Activated CD4-positive, alpha-beta T cell treated with anti-CD3 and anti-CD28 coated beads, Interleukin-2, amount 10 ng/mL, durations not matched to agents 7 days and 5 days (primary cell): ENCODE measurements around the gene KRTAP4-8. TPM values are rescaled to one million over a fixed set of nuclear protein-coding genes. Genes with fewer than 3 reads are reported as not detected.
"Not testable (repeated sequence)": the region's sequence is repeated elsewhere in the genome, so short reads cannot be mapped to it uniquely, and the experiment has no call there.

Experiments
- CTCF ChIA-PET: fragments of 350-600 bp; sonication (Branson Sonifier 250); formaldehyde crosslinking; loops from one replicate; lab custom pipeline; 2021; ENCODE audit warnings: antibody characterized with exemption; lab: Charles Lee
- POLR2A ChIA-PET: fragments of 350-600 bp; sonication (Branson Sonifier 250); formaldehyde crosslinking; loops from one replicate; lab custom pipeline; 2021; ENCODE audit warnings: antibody characterized with exemption; lab: Charles Lee
- DNase-seq: peaks from one replicate; pipeline ENCODE4 v3.0.0-alpha.2; 2020
- H3K27ac Mint-ChIP-seq: one replicate; pipeline ENCODE4 v1.8.0; 2021; ENCODE audit warnings: mild to moderate bottlenecking, moderate library complexity, mixed read lengths
- H3K27me3 Mint-ChIP-seq: one replicate; pipeline ENCODE4 v1.8.0; 2021; ENCODE audit warnings: mixed read lengths
- H3K36me3 Mint-ChIP-seq: one replicate; pipeline ENCODE4 v1.8.0; 2021; ENCODE audit warnings: low read depth, mixed read lengths
- H3K4me1 Mint-ChIP-seq: one replicate; pipeline ENCODE4 v1.8.0; 2021; ENCODE audit warnings: mixed read lengths
- H3K4me3 Mint-ChIP-seq: one replicate; pipeline ENCODE4 v1.8.0; 2021; ENCODE audit warnings: mild to moderate bottlenecking, moderate library complexity, mixed read lengths
- H3K9me3 Mint-ChIP-seq: one replicate; pipeline ENCODE4 v1.8.0; 2021; ENCODE audit warnings: mixed read lengths
- total RNA-seq, 2 experiments: library from RNA; stranded (reverse); gene quantifications; one replicate each; pipeline ENCODE4 v1.2.3, GENCODE V29; 2021

The KRTAP4-8 gene
- not detected for total RNA-seq

DNA sequence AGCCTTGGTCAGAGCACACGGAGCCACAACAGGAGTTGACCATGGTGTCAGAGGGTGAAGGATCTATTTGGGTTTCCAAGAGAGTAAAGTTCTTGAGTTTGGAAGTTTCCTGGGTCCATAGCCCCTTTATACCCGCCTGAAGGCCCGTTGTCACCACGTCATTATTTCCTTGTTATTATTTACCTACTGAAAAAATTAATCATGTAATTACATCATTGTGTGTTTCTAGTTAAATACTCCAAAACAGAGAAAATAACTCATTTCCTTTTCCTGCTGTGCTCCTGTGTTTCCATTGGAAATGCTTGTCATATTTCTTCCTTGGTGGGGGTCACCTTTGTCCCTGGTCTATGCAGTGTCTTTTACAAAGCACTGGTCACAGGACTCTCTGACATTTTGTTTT lies at the start of gene KRTAP4-8:
KRTAP4-8 (minus strand) TSS at position 101 of the 400 bp plus-strand sequence; CDS start at position 43, 58 bp downstream.
- H3K27ac Mint-ChIP-seq = no peak within 1 kb of the TSS
- CTCF ChIA-PET = no interaction called here
- H3K27me3 Mint-ChIP-seq = peaks cover 2% of the 10 kb centered on the region
- H3K9me3 Mint-ChIP-seq = peaks cover 2% of the 10 kb centered on the region
- peaks cover 3% of the 10 kb centered on the region for H3K4me1 Mint-ChIP-seq
- no peak for DNase-seq
- no peaks in the 10 kb centered on the region for H3K36me3 Mint-ChIP-seq
- H3K4me3 Mint-ChIP-seq = no peak within 1 kb of the TSS
- POLR2A ChIA-PET = no interaction called here

DNA sequence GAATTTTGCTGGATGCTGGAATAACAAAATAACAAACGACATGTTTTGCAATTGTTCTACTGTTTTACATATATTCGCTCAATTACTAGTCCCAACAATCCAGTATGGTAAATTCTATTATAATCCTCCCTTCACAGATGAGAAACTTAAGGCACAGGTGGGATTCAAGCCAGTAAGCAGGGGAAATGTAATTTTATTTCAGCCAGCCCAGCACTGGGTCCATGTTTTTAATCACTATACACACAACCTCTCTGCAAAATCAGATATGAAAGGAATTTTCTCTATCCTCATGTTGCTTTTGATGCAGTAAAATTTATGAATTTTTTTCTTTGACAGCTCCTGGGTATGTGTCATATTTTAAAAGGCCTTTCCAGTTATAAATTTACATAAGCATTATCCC lies 47.3 kb upstream of the KRTAP4-8 start:
- H3K36me3 Mint-ChIP-seq = no peaks in the 10 kb centered on the region
- H3K4me3 Mint-ChIP-seq = no peak overlapping the region
- H3K9me3 Mint-ChIP-seq = peaks cover 13% of the 10 kb centered on the region
- DNase-seq = no peak
- no peaks in the 10 kb centered on the region for H3K27me3 Mint-ChIP-seq
- H3K27ac Mint-ChIP-seq = no peak overlapping the region
- ChIA-PET CTCF (no interaction called here), POLR2A (no interaction called here)
- no peaks in the 10 kb centered on the region for H3K4me1 Mint-ChIP-seq

DNA sequence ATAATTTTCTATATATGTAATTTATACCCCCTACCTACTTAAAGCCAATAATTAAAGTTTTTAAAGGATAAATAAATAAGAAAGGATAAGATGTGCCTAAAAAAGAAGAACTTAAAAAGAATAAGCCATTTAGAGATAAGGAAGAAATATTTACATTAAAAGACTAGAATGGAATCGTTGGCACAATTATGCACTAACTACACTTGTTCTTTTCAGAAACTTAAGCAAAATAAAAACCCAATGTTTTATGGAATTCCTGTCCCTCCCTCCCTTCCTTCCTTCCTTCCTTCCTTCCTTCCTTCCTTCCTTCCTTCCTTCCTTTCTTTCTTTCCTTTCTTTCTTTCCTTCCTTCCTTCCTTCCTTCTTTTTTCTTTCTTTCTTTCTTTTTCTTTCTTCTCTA lies 46.9 kb upstream of the KRTAP4-8 start:
- POLR2A ChIA-PET = no interaction called here
- Mint-ChIP-seq H3K27ac (no peak overlapping the region), H3K4me1 (no peaks in the 10 kb centered on the region), H3K4me3 (no peak overlapping the region), H3K36me3 (no peaks in the 10 kb centered on the region), H3K27me3 (no peaks in the 10 kb centered on the region), H3K9me3 (peaks cover 13% of the 10 kb centered on the region)
- CTCF ChIA-PET = no interaction called here
- DNase-seq = no peak

DNA sequence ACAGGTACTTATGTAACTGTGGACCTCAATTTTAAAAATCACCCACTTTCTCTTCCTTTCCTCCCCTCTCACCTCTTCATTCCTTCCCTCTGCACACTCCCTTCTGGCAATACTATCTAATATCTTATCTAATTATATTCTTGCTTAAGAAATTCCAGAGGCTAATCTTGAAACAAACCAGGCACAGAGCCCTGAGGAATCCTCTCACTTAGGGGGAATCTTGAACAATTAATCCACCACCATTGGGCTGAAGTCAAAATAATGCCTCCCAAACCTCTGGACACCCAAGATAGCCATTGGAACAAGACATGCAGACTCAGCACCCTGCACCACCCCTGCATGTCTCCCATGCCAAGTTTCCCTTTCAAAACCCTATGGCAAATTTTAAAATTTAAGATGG lies 43.4 kb upstream of the KRTAP4-8 start:
- DNase-seq = no peak
- Mint-ChIP-seq H3K4me3 (no peak overlapping the region), H3K27me3 (peaks cover 3% of the 10 kb centered on the region), H3K36me3 (peaks cover 2% of the 10 kb centered on the region), H3K27ac (no peak overlapping the region), H3K9me3 (peaks cover 22% of the 10 kb centered on the region), H3K4me1 (no peaks in the 10 kb centered on the region)
- CTCF ChIA-PET = interaction anchor here (1.0 kb wide), 1 partner anchor 12 kb away, joined by 3 read pairs; no protein-coding TSS in a partner anchor
- POLR2A ChIA-PET = no interaction called here

DNA sequence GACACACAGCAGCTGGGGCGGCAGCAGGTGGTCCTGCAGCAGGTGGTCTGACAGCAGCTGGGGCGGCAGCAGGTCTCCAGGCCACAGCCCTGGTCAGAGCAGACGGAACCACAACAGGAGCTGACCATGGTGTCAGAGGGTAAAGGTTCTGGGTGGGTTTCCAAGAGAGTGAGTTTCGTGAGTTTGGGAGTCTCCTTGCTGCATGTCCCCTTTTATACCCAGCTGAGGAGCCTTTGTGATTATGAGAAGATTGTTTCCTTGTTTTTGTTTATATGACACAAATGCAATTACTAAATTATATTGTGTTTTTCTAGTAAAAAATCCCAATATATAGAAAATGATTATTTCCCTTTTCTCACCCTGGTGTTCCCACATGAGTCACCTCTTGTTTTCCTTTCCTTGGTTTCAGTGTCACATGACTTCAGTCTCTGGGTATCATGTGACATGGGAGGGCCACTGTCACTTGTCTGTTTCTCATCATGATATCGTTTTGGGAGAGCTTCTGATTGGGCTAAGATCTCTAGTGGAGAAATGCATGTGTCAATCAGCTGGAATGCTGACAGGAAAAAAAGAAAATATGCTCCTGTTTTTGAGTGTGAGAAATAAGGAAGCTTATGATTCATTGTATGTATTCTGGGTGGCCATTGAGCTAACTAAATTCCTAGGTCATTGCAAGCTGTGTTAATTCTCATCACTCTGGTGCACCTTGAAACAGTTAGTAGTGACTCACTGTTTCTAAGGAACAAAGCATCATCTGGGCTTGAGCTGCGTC lies 42.6 kb upstream of the KRTAP4-8 start, which contains the start of gene KRTAP4-6:
KRTAP4-6 (minus strand) TSS at position 185 of the 772 bp plus-strand sequence; CDS start at position 128, 57 bp downstream.
- DNase-seq = no peak
- H3K36me3 Mint-ChIP-seq = peaks cover 2% of the 10 kb centered on the region

DNA sequence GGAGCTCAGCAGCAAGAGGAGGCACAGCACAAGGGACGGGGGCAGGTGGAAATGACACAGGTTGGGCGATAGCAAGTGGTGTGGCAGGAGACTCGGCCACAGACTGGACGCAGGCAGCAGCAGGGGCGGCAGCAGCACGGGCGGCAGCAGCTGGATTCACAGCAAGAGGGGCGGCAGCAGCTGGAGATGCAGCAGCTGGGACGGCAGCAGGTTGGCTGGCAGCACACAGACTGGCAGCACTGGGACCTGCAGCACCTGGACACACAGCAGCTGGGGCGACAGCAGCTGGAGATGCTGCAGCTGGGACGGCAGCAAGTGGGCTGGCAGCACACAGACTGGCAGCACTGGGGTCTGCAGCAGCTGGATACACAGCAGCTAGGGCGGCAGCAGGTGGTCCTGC lies 41.9 kb upstream of the KRTAP4-8 start:
- CTCF ChIA-PET, POLR2A ChIA-PET, H3K36me3 Mint-ChIP-seq, H3K27me3 Mint-ChIP-seq, H3K4me3 Mint-ChIP-seq, DNase-seq, H3K27ac Mint-ChIP-seq, H3K4me1 Mint-ChIP-seq: not testable (repeated sequence)
- H3K9me3 Mint-ChIP-seq = peaks cover 22% of the 10 kb centered on the region

More for the DNA sequence above, 42.6 kb upstream of the KRTAP4-8 start, which contains the start of gene KRTAP4-6:
- H3K27ac Mint-ChIP-seq = no peak within 1 kb of the TSS
- ChIA-PET CTCF (interaction anchor here (1.0 kb wide), 1 partner anchor 11 kb away, joined by 3 read pairs; no protein-coding TSS in a partner anchor), POLR2A (no interaction called here)
- H3K4me1 Mint-ChIP-seq = no peaks in the 10 kb centered on the region
- H3K4me3 Mint-ChIP-seq = no peak within 1 kb of the TSS
- peaks cover 3% of the 10 kb centered on the region for H3K27me3 Mint-ChIP-seq
- peaks cover 22% of the 10 kb centered on the region for H3K9me3 Mint-ChIP-seq

DNA sequence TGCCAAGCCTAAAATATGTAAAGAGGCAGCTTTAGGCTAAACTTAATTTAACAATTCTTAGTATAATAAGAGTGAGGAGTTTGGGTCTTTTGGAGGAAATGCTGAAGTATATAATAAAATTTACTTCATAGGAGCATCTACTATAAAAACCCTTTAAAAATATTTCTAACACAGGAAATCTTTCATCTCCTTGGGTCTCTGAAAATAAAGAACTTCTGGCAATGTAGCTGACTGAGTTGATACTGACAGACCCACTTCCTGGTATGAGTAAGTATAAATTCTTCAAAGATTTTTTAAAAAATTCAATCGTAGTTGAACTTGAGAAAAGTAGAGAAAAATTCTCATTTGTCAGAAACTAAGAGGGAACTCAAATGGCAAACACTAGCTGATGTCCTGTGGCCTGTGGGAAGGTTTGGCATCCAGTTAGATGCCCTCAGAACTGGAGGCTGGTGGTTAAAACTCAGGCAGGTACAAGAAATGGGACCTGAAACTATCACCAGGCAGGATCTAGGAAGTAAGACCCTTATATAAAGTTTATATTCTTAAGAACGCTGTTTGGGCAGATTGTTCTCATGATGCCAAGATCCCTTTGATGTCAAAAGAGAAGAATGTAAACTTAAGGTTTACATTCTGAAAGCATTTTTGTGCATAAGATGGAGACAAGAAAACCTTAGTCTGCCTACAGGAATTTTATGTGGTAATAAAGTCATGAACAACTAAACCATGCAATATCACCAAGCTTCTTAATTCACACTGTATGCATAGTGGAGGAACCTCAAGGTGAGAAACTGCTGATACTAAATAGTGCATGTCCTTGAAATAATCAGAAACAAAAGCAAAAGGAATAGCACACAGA lies 36.2 kb upstream of the KRTAP4-8 start:
- H3K27ac Mint-ChIP-seq = no peak overlapping the region
- ChIA-PET CTCF (no interaction called here), POLR2A (no interaction called here)
- peaks cover 3% of the 10 kb centered on the region for H3K4me1 Mint-ChIP-seq
- H3K36me3 Mint-ChIP-seq = no peaks in the 10 kb centered on the region
- no peak for DNase-seq
- H3K27me3 Mint-ChIP-seq = peaks cover 3% of the 10 kb centered on the region
- H3K4me3 Mint-ChIP-seq = no peak overlapping the region
- peaks cover 5% of the 10 kb centered on the region for H3K9me3 Mint-ChIP-seq

DNA sequence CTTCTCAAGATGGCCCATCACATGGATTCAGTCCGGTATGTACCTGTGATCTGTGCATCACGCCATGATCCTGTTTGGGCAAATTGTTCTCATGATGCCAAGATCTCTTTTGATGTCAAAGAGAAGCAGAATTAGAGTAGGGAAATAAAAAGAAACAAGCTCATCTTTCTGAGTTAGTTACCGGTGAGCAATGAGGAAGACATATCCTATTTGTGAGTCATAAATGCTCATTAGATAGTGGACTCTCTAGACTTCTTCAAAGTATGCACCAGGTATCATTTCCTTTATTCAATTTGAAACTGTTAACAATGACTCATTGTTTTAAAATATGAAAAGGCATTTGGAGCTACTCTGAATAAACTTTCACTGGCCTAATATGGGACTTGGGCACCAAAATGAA lies 34.0 kb upstream of the KRTAP4-8 start:
- CTCF ChIA-PET = no interaction called here
- H3K9me3 Mint-ChIP-seq = no peaks in the 10 kb centered on the region
- DNase-seq = no peak
- H3K4me1 Mint-ChIP-seq = peaks cover 3% of the 10 kb centered on the region
- no peak overlapping the region for H3K27ac Mint-ChIP-seq
- H3K36me3 Mint-ChIP-seq = no peaks in the 10 kb centered on the region
- H3K4me3 Mint-ChIP-seq = no peak overlapping the region
- H3K27me3 Mint-ChIP-seq = peaks cover 7% of the 10 kb centered on the region
- POLR2A ChIA-PET = no interaction called here

DNA sequence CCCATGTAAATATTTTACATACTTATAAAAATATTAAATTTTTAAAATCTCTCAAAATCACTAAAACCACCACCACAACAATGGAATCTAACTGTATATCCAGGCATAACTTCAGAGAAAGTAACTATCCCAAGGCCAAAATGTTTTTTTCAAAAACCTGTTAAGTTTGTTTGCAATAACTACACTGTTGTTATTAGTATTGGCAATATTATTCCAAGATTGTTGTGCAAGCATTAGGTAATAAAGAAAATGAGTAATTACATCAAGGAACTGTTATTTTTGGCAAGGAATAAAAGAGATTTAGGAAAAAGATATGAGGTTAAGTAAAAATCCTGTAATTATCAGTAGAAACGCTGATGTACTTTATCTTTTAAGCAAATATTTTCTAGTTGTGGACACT lies 29.4 kb upstream of the KRTAP4-8 start:
- ChIA-PET CTCF (no interaction called here), POLR2A (no interaction called here)
- no peaks in the 10 kb centered on the region for H3K36me3 Mint-ChIP-seq
- H3K9me3 Mint-ChIP-seq = peaks cover 2% of the 10 kb centered on the region
- peaks cover 7% of the 10 kb centered on the region for H3K27me3 Mint-ChIP-seq
- H3K27ac Mint-ChIP-seq = no peak overlapping the region
- no peak for DNase-seq
- no peak overlapping the region for H3K4me3 Mint-ChIP-seq
- peaks cover 29% of the 10 kb centered on the region for H3K4me1 Mint-ChIP-seq

DNA sequence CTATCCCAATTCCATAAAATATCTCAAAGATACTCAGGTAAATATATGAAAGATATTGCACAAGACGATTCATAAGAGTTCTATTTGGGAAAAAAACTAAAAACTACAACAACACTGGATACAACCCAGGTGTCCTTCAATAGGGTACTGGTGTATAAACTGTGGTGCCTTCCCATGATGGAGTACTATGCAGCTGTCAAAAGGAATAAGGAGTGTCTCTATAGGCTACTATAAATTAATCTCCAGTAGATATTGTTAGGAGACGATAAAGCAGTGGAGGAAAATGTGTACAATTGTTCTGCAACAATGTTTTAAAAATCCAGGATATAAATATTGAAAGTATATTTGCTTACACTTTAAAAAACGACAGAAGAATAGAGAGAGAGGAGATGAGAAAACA lies 28.5 kb upstream of the KRTAP4-8 start:
- no peak overlapping the region for H3K27ac Mint-ChIP-seq
- no peak for DNase-seq
- H3K9me3 Mint-ChIP-seq = peaks cover 7% of the 10 kb centered on the region
- CTCF ChIA-PET = no interaction called here
- POLR2A ChIA-PET = no interaction called here
- no peaks in the 10 kb centered on the region for H3K36me3 Mint-ChIP-seq
- H3K4me1 Mint-ChIP-seq = peaks cover 30% of the 10 kb centered on the region
- no peak overlapping the region for H3K4me3 Mint-ChIP-seq
- peaks cover 7% of the 10 kb centered on the region for H3K27me3 Mint-ChIP-seq

DNA sequence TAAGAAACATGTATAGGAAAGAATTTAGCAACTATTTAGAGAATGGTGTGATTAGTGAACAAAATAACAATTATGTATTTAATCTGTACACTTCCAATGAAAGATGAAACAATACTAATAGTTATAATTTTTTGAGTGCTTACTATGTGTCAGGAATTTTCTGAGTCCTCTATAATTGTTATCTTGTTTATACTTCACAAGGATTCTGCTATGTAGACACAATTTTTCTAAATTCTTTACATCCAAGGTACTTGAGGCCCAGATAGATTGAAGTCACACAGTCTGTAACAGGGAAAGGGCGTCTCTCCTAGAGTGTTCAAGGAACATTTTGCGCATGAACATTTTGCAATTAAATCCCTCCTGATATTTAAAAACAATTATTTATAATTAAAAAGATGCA lies 27.1 kb upstream of the KRTAP4-8 start:
- Mint-ChIP-seq H3K9me3 (peaks cover 13% of the 10 kb centered on the region), H3K4me3 (no peak overlapping the region), H3K4me1 (peaks cover 36% of the 10 kb centered on the region), H3K27ac (no peak overlapping the region), H3K36me3 (peaks cover 2% of the 10 kb centered on the region), H3K27me3 (peaks cover 7% of the 10 kb centered on the region)
- POLR2A ChIA-PET = no interaction called here
- CTCF ChIA-PET = no interaction called here
- no peak for DNase-seq

DNA sequence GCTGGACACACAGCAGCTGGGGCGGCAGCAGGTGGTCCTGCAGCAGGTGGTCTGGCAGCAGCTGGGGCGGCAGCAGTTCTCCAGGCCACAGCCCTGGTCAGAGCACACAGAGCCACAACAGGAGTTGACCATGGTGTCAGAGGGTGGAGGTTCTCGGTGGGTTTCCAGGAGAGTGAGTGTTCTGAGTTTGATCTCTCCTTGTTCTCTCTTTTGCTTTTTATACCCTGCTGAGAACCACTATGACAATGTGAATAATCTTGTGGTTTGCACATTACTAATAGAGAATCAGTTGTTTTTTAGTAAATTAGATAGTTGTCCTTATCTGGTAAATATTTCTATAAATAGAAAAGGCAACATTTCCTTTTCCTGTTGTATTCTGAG lies 26.0 kb upstream of the KRTAP4-8 start, which contains the start of gene KRTAP4-12:
KRTAP4-12 (minus strand) TSS at position 192 of the 381 bp plus-strand sequence; CDS start at position 132, 60 bp downstream.
- peaks cover 13% of the 10 kb centered on the region for H3K9me3 Mint-ChIP-seq
- POLR2A ChIA-PET, DNase-seq, CTCF ChIA-PET, H3K27ac Mint-ChIP-seq, H3K36me3 Mint-ChIP-seq, H3K4me3 Mint-ChIP-seq, H3K27me3 Mint-ChIP-seq: not testable (repeated sequence)
- peaks cover 40% of the 10 kb centered on the region for H3K4me1 Mint-ChIP-seq
